Smooth muscle cell (in vitro differentiated cells): ENCODE measurements around the gene CWC15. TPM values are rescaled to one million over a fixed set of nuclear protein-coding genes. Genes with fewer than 3 reads are reported as not detected.
"Not testable (repeated sequence)": the region's sequence is repeated elsewhere in the genome, so short reads cannot be mapped to it uniquely, and the experiment has no call there.

ENCODE experiments used
- DNase-seq: peaks from one replicate; lab custom pipeline; 2025; ENCODE audit not compliant: unreplicated experiment; lab: John Stamatoyannopoulos, UW
- H2AFZ ChIP-seq: fragments of 200-600 bp; sonication (generic); 2 replicates; pipeline ENCODE4 v1.6.0; 2016; ENCODE audit warnings: antibody characterized with exemption, low read depth, mild to moderate bottlenecking
- H3F3A ChIP-seq: fragments of 200-600 bp; sonication (generic); 2 replicates; pipeline ENCODE4 v1.6.0; 2017; ENCODE audit warnings: antibody characterized with exemption, low read depth
- H3K27ac ChIP-seq: fragments of 200-600 bp; sonication (generic); 2 replicates; pipeline ENCODE4 v1.5.1; 2016; ENCODE audit warnings: low read depth, mild to moderate bottlenecking
- H3K27me3 ChIP-seq: fragments of 200-600 bp; sonication (generic); 2 replicates; pipeline ENCODE4 v1.6.1; 2016; ENCODE audit warnings: low read depth, mild to moderate bottlenecking
- H3K36me3 ChIP-seq: fragments of 200-600 bp; sonication (generic); 2 replicates; pipeline ENCODE4 v1.5.1; 2016; ENCODE audit warnings: low read depth
- H3K4me1 ChIP-seq: fragments of 200-600 bp; sonication (generic); 2 replicates; pipeline ENCODE4 v1.5.1; 2016; ENCODE audit warnings: low read depth
- H3K4me2 ChIP-seq: fragments of 200-600 bp; sonication (generic); 2 replicates; pipeline ENCODE4 v1.6.0; 2016; ENCODE audit warnings: mild to moderate bottlenecking
- H3K4me3 ChIP-seq: fragments of 200-600 bp; sonication (generic); 2 replicates; pipeline ENCODE4 v1.5.1; 2016; ENCODE audit warnings: mild to moderate bottlenecking
- H3K79me2 ChIP-seq: fragments of 200-600 bp; sonication (generic); 2 replicates; pipeline ENCODE4 v1.6.0; 2016; ENCODE audit warnings: low read depth, mild to moderate bottlenecking
- H3K9ac ChIP-seq: fragments of 200-600 bp; sonication (generic); 2 replicates; pipeline ENCODE4 v1.6.0; 2016; ENCODE audit warnings: low read depth
- H3K9me3 ChIP-seq: fragments of 200-600 bp; sonication (generic); replicated peaks from 2 replicates; pipeline ENCODE4 v1.5.1; 2016; ENCODE audit warnings: low read depth
- H4K20me1 ChIP-seq: fragments of 200-600 bp; sonication (generic); 2 replicates; pipeline ENCODE4 v1.6.0; 2016; ENCODE audit warnings: low read depth
- CTCF ChIP-seq: fragments of 200-600 bp; sonication (generic); IDR thresholded peaks from 2 replicates; pipeline ENCODE4 v1.5.1; 2017; ENCODE audit warnings: borderline replicate concordance, mild to moderate bottlenecking, antibody characterized with exemption; ENCODE audit not compliant: insufficient read depth, poor library complexity, severe bottlenecking
- WGBS: methylation state at CpG from one replicate; pipeline ENCODE4 v1.1.7; 2016; ENCODE audit warnings: low lambda C conversion rate; 5-methylcytosine and 5-hydroxymethylcytosine counted together
- polyA plus RNA-seq: library from polyadenylated mRNA; unstranded; fragments of >200 nt; fragmentation: Nextera tagmentation; extraction: Ambion mirVana; gene quantifications from 2 replicates; pipeline ENCODE4 v1.2.1, GENCODE V29; 2016
- total RNA-seq: library from RNA; depleted of rRNA; stranded (reverse); fragments of >200 nt; gene quantifications from 2 replicates; pipeline ENCODE4 v1.2.3, GENCODE V29; 2014

The CWC15 gene
- total RNA-seq = 64.1 and 80.7 TPM in 2 replicates
- 70.0 and 70.2 TPM in 2 replicates for polyA plus RNA-seq

GRCh38 chr11:94973099-94973968, at the start of gene CWC15, which contains the start of gene KDM4D:
CWC15 (minus strand) TSS chr11:94973556; CDS start chr11:94972185, 1,371 bp downstream.
KDM4D (plus strand) TSS chr11:94973709; CDS start chr11:94997373, 23,664 bp downstream.
- H3K27me3 ChIP-seq = no peaks in the 10 kb centered on the region
- H3K4me2 ChIP-seq = peak within 1 kb of the TSS; percentile 87
- peaks cover 6% of the 10 kb centered on the region for H3F3A ChIP-seq
- no peaks in the 10 kb centered on the region for H3K9me3 ChIP-seq
- no peak for TF ChIP-seq CTCF
- peak within 1 kb of the TSS; percentile 99 for H2AFZ ChIP-seq
- peak; percentile 70 for DNase-seq
- H3K27ac ChIP-seq = peak within 1 kb of the TSS; percentile 81
- peaks cover 12% of the 10 kb centered on the region for H3K4me1 ChIP-seq
- peak within 1 kb of the TSS; percentile 93 for H3K9ac ChIP-seq
- no peaks in the 10 kb centered on the region for H4K20me1 ChIP-seq
- H3K79me2 ChIP-seq = peaks cover 29% of the 10 kb centered on the region
- H3K4me3 ChIP-seq = peak within 1 kb of the TSS; percentile 87
- peaks cover 30% of the 10 kb centered on the region for H3K36me3 ChIP-seq
- under 1% methylated on average over 66 of the region's 66 CpGs for WGBS

- not testable (repeated sequence) for H4K20me1 ChIP-seq, H3K4me1 ChIP-seq, H3K4me2 ChIP-seq, H3K27ac ChIP-seq, H3K27me3 ChIP-seq, H2AFZ ChIP-seq, H3K9me3 ChIP-seq, DNase-seq, H3K9ac ChIP-seq, H3F3A ChIP-seq, H3K4me3 ChIP-seq, H3K36me3 ChIP-seq, H3K79me2 ChIP-seq
- 81% methylated on average over 5 of the region's 5 CpGs for WGBS
Measured at GRCh38 chr11:95021468-95021867, 48.1 kb upstream of the CWC15 start.

GRCh38 chr11:95016139-95016538, 42.8 kb upstream of the CWC15 start:
- no peak overlapping the region for H3K4me3 ChIP-seq
- no peak for TF ChIP-seq CTCF
- WGBS = 9% methylated on average over 2 of the region's 2 CpGs
- no peaks in the 10 kb centered on the region for H3K79me2 ChIP-seq
- H3K9me3 ChIP-seq = no peaks in the 10 kb centered on the region
- H3K27me3 ChIP-seq = no peaks in the 10 kb centered on the region
- no peak for DNase-seq
- no peaks in the 10 kb centered on the region for H3F3A ChIP-seq
- peak overlapping the region; percentile 45 for H2AFZ ChIP-seq
- H3K27ac ChIP-seq = no peak overlapping the region
- H3K9ac ChIP-seq = no peak overlapping the region
- H4K20me1 ChIP-seq = no peaks in the 10 kb centered on the region
- no peaks in the 10 kb centered on the region for H3K4me1 ChIP-seq
- H3K4me2 ChIP-seq = no peak overlapping the region
- H3K36me3 ChIP-seq = no peaks in the 10 kb centered on the region

- Histone ChIP-seq H3K9me3 (no peaks in the 10 kb centered on the region), H3K9ac (no peak overlapping the region), H2AFZ (no peak overlapping the region), H3K4me3 (no peak overlapping the region), H3K36me3 (no peaks in the 10 kb centered on the region), H4K20me1 (no peaks in the 10 kb centered on the region), H3K27me3 (no peaks in the 10 kb centered on the region), H3K4me1 (no peaks in the 10 kb centered on the region), H3K4me2 (no peak overlapping the region), H3K27ac (no peak overlapping the region), H3F3A (no peaks in the 10 kb centered on the region), H3K79me2 (no peaks in the 10 kb centered on the region)
- WGBS = 93% methylated on average over 12 of the region's 12 CpGs
- TF ChIP-seq CTCF = no peak
- DNase-seq = no peak
Measured at GRCh38 chr11:95014184-95014821, 40.9 kb upstream of the CWC15 start.
